GM19397 (cell line): ENCODE results near the gene ELMO1.

Source experiments
- ATAC-seq: cut with Tn5 transposase; IDR thresholded peaks from one replicate; pipeline ENCODE4 v1.9.1; 2021; ENCODE audit warnings: mild to moderate bottlenecking, moderate library complexity; ENCODE audit not compliant: unreplicated experiment

Gene ELMO1

GRCh38 chr7:37432281-37432920, 16.3 kb downstream of the ELMO1 start:
- no peak for ATAC-seq

GRCh38 chr7:37431413-37431812, 17.3 kb downstream of the ELMO1 start:
- ATAC-seq = no peak

DNA sequence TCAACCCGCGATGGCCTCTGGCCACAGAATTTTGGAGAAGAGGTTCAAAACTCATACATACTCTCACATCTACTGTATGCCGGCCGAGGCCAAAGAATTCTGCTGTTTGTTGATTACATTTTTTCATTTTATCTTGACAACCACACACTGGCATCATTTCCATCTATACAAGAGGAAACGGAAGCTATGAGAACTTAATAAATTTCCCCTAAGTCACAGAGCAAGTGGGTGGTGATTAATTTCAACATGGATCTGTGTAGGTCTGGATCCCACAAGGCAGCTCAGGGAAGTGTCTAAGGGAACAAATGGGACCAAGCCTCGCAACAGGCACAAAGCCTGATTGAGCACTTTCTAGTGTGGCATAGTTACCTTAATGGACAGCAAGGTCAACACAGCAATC, 18.0 kb downstream of the ELMO1 start:
- no peak for ATAC-seq

- no peak for ATAC-seq
Measured at GRCh38 chr7:37430171-37430570, 18.5 kb downstream of the ELMO1 start.

- ATAC-seq = no peak
Measured at GRCh38 chr7:37429435-37429791, 19.3 kb downstream of the ELMO1 start.

- ATAC-seq = no peak
Measured at GRCh38 chr7:37428681-37429434, 19.8 kb downstream of the ELMO1 start.

- no peak for ATAC-seq
Measured at GRCh38 chr7:37427276-37427940, 21.3 kb downstream of the ELMO1 start.

GRCh38 chr7:37425498-37425897, 23.2 kb downstream of the ELMO1 start:
- no peak for ATAC-seq

- ATAC-seq = no peak
Measured at GRCh38 chr7:37424995-37425394, 23.7 kb downstream of the ELMO1 start.

DNA sequence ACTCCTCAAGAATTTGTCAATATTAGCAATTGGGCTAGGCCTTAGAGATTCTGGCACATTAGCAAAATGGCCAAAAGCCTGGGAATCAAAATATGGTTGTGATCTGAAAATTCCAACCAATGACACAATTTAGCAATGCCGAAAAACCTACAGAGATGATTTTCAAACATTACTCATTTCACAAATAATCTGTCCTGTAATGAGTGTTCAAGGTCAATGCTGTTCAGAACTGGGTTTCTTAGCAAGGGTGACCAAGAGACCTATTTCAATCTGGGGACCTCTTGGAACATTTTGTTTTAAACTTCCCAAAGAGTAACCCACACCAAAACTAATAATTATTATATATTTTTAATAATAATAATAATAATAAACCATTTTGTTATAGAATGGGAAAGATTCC, 24.1 kb downstream of the ELMO1 start:
- no peak for ATAC-seq

DNA sequence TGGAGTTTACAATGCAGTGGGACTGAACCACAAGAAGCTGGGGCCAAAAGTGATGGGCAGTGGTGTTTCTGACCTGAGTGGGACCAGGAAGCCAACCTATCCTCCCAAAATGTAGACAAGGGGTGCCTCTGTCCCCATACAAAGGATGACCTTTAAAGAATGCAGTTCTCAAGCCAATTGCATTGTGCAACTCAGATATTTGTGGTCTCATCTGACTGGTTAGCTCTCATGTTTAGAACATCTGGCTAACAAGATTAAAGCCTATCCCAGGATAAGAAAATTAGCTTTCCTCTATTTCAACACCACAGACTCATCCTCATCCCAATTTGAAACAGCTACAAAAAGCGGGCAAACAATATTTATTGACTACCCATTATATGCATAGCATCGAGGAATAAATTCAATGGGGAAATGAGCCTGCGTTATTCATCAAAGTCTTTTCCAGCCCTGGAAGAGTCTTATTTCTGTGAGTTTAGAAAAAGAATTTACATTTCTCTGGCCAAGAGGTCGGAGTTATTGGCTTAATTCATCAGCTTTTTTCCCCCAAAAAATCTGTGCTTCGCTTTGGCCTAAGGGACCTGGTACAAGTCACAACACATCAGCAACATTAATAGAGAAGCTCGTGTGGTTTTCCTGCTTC, 26.7 kb downstream of the ELMO1 start:
- no peak for ATAC-seq

- ATAC-seq = no peak
Measured at GRCh38 chr7:37420946-37421695, 27.5 kb downstream of the ELMO1 start.

GRCh38 chr7:37419496-37419895, 29.2 kb downstream of the ELMO1 start:
- ATAC-seq = no peak

- ATAC-seq = no peak
Measured at GRCh38 chr7:37418381-37418780, 30.3 kb downstream of the ELMO1 start.

DNA sequence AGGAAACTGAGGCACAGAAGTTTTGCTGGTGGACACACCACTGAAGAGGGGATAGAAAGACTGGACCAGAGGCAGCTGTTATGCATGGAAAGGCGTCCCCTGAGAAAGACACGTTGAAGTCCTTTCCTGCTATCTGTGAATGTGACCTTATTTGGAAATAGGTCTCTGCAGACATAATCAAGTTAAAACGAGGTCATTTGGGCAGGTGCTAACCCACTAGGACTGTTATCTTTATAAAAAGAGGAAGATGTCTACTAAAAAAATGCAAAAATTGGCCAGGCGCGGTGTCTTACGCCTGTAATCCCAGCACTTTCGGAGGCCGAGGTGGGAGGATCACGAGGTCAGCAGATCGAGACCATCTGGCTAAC, 31.6 kb downstream of the ELMO1 start:
- no peak for ATAC-seq

DNA sequence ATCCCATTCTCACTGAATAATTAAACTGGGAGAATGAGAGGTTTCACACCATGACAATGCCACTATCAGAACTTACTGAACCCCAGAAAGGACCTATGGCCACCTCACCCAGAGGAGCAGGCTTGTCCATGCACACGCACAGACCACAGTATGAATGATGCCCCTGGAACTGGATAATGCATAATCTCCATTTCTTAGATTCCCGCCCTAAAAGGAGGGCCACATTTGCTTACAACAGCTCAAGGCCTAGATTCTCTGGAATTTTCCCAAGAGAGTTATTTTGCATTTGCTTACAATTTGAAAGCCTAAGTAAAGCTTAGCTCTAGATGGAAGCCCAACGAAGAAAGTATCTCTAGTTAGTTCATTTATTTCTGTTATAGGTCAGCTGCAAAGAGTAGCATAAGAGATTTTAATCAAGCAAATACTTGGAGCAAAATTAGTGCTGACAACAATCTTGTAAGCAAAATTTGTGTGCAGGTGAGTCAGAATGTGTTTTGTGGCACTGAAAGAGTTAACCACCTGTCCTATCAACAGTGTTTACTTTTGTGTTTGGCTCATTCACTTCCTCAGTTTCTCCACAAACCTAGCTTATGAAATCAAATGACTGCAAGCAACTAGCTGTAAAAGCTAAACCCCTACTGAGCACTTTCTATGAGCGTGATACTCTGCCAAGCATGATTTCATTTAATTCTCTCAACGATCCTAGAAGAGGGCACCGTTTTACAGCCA, 32.1 kb downstream of the ELMO1 start:
- ATAC-seq = no peak

- no peak for ATAC-seq
Measured at GRCh38 chr7:37415629-37416028, 33.0 kb downstream of the ELMO1 start.

DNA sequence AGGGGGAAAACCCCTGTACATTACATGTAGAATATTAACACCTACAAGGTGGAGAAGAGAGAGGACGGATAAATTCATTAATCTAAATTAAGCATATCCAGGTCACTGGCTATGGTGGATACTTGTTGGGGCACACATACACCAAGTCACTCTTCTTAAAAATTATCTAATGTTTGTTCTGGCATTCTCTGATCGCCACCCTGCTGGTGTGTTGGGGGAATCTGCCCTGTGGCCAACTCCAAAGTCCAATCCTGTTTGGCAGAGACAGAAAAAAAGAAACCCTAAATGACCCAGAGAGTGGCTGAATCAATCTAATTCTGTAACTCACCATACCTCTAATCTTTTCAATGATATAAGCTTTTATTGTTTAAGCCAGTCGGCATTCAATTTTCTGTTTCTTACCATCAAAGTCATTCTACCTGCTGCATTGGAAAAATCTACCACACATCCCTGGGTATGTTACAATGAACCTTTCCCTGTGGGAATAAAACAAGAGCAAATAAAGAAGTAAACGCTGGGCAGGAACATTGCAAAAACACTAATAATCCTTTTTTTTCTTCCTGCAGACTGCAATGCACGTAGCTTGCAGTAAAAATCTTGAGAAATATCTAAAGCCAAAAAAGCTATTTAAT, 34.2 kb downstream of the ELMO1 start:
- ATAC-seq = no peak

DNA sequence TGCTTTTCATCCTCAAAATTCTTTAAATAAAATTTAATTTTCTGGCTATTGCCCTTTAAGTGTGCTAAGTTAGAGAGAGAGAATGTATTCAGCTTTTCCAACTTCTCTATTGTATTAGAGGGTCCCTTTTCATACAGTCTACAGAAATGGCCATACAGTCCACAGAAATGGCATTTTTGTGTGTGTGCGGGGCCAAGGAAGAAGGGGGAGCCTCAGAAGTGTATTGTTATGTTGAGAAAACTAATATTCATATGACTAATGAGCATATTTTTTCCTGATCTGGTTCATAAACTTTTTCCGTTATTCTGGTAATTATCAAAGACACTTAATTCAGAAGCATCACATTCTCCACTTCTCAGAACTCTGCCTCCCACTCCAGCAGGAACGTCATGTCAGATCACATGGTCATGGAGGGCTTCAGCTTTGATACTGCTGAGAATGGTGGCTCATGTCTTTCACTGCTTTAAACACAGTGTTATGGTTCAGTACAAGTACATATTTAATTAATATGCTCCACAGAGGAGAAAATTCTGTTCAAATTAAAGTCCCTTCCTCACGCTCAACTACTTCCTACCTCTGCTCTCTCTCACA, 37.1 kb downstream of the ELMO1 start:
- no peak for ATAC-seq
